ACC112 (cell line): ENCODE data around the gene TMEM39A.

ENCODE experiments used
- H2AFZ ChIP-seq: fragments of 200-600 bp; sonication (generic); one replicate; pipeline ENCODE4 v1.6.0; 2017; ENCODE audit warnings: antibody characterized with exemption, low read length; ENCODE audit not compliant: unreplicated experiment
- H3K27ac ChIP-seq: fragments of 200-600 bp; sonication (generic); 2 replicates; pipeline ENCODE4 v1.5.1; 2014; ENCODE audit warnings: low read depth, mild to moderate bottlenecking, antibody characterized with exemption, low read length, moderate library complexity
- H3K27me3 ChIP-seq: fragments of 200-600 bp; sonication (generic); 2 replicates; pipeline ENCODE4 v1.6.1; 2014; ENCODE audit warnings: mild to moderate bottlenecking, antibody characterized with exemption, low read length, moderate library complexity, mixed read lengths; ENCODE audit not compliant: insufficient read depth
- H3K36me3 ChIP-seq: fragments of 200-600 bp; sonication (generic); 2 replicates; pipeline ENCODE4 v1.6.1; 2016; ENCODE audit warnings: mild to moderate bottlenecking, antibody characterized with exemption, low read length, moderate library complexity, mixed read lengths; ENCODE audit not compliant: insufficient read depth
- H3K4me1 ChIP-seq: fragments of 200-600 bp; sonication (generic); one replicate; pipeline ENCODE4 v1.6.1; 2016; ENCODE audit warnings: low read length, mixed read lengths; ENCODE audit not compliant: insufficient read depth, unreplicated experiment, control insufficient read depth
- H3K4me3 ChIP-seq: fragments of 200-600 bp; sonication (generic); 2 replicates; pipeline ENCODE4 v1.5.1; 2014; ENCODE audit warnings: mild to moderate bottlenecking, low read depth, low read length
- H3K79me2 ChIP-seq: fragments of 200-600 bp; sonication (generic); one replicate; pipeline ENCODE4 v1.6.0; 2016; ENCODE audit warnings: low read length; ENCODE audit not compliant: control insufficient read depth, unreplicated experiment, insufficient read depth

The TMEM39A gene

DNA sequence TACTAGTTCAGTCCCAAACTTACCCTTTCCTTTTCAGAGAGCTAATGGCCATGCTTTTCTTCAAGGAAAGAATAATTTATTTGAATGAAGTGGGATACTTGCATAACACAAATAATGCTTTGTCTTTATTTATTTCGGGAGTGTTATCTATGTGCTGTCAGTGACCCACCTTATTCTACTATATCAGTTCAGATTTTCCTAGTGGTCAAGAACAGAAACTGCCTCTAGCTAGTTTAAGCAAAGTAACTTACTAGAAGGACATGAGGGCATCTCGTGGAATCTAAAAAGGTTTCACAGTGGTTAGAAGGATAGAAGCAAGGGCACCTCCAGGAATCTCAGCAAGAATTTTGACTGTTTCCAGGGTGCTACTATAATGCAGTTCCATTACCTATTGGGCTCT, 31.2 kb upstream of the TMEM39A start:
- H3K27me3 ChIP-seq: no peaks in the 10 kb centered on the region
- H3K79me2 ChIP-seq: peaks cover 18% of the 10 kb centered on the region
- no peak overlapping the region for H3K4me3 ChIP-seq
- H3K4me1 ChIP-seq: peaks cover 10% of the 10 kb centered on the region
- H3K27ac ChIP-seq: no peak overlapping the region
- H2AFZ ChIP-seq: no peak overlapping the region
- H3K36me3 ChIP-seq: peaks cover 5% of the 10 kb centered on the region; the same call in 1 of the 2 replicates

GRCh38 chr3:119492810-119493209, 29.4 kb upstream of the TMEM39A start:
- Histone ChIP-seq H3K79me2 (peaks cover 8% of the 10 kb centered on the region), H3K27ac (no peak overlapping the region), H3K4me1 (peaks cover 8% of the 10 kb centered on the region), H3K4me3 (no peak overlapping the region), H2AFZ (no peak overlapping the region), H3K36me3 (peaks cover 5% of the 10 kb centered on the region; the same call in 1 of the 2 replicates), H3K27me3 (no peaks in the 10 kb centered on the region)

DNA sequence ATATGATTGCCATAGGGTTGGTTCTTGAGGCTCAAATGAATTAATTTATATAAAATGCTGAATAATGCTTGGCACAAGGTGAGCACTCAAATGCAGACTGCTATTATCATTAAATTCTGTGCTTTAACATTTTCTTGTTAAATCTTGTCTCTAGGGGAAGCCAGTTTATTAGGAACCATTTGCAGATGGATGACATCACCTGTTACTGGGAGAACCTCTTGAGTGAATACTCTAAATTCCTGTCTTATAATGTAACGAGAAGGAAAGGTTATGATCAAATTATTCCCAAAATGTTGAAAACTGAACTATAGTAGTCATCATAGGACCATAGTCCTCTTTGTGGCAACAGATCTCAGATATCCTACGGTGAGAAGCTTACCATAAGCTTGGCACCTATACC, 28.7 kb upstream of the TMEM39A start:
- Histone ChIP-seq H3K4me3 (no peak overlapping the region), H3K27ac (no peak overlapping the region), H3K4me1 (peaks cover 3% of the 10 kb centered on the region), H3K36me3 (peaks cover 5% of the 10 kb centered on the region; the same call in 1 of the 2 replicates), H2AFZ (no peak overlapping the region), H3K79me2 (peaks cover 2% of the 10 kb centered on the region), H3K27me3 (no peaks in the 10 kb centered on the region)

DNA sequence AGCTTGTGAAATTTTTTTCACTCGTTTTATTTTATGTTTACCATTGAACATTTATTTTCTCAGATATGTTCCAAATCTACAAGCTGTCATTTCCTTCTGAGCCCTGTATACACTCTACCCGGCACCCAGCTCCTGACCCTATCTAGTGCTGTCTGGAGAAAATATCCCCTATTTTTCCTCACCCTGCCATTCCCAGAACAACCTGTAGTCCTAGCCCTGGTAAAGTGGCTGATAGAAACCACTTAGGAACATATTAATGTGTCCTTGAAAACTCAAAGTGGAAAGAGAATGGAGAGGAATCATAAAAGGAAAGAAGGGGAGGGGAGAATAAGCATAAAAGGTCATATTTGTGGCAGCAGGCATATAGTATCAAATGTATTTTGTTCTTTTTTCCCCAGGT, 26.7 kb upstream of the TMEM39A start:
- no peak overlapping the region for H3K27ac ChIP-seq
- no peak overlapping the region for H3K4me3 ChIP-seq
- no peaks in the 10 kb centered on the region for H3K4me1 ChIP-seq
- no peaks in the 10 kb centered on the region for H3K27me3 ChIP-seq
- H3K36me3 ChIP-seq: peaks cover 14% of the 10 kb centered on the region; the same call in 1 of the 2 replicates
- no peaks in the 10 kb centered on the region for H3K79me2 ChIP-seq
- H2AFZ ChIP-seq: no peak overlapping the region

GRCh38 chr3:119485563-119485962, 22.1 kb upstream of the TMEM39A start:
- H3K27me3 ChIP-seq: no peaks in the 10 kb centered on the region
- peaks cover 9% of the 10 kb centered on the region for H3K36me3 ChIP-seq
- no peak overlapping the region for H3K27ac ChIP-seq

DNA sequence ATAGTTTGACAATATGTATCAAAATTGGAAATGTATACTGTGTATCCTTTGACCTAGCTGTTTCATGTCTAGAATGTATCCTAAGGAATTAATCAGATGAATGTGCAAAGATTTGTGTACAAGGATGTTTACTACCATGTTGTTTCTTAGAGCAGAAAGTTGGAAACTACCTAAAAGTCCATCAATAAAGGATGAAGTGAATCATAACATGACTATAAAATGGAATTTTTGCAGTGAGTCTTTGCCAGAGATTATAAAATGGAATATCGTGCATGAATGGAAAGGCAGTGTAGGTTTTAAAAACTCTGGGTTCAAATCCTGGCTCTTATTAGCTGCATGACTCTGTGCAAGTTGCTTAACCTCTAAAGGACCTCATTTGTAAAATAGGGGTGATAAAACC, 19.7 kb upstream of the TMEM39A start:
- Histone ChIP-seq H2AFZ (no peak overlapping the region), H3K27ac (no peak overlapping the region), H3K4me1 (no peaks in the 10 kb centered on the region)

More at GRCh38 chr3:119485563-119485962, 22.1 kb upstream of the TMEM39A start:
- Histone ChIP-seq H3K79me2 (no peaks in the 10 kb centered on the region), H3K4me3 (no peak overlapping the region), H2AFZ (no peak overlapping the region), H3K4me1 (no peaks in the 10 kb centered on the region)

GRCh38 chr3:119481079-119481478, 17.7 kb upstream of the TMEM39A start:
- Histone ChIP-seq H3K27me3 (no peaks in the 10 kb centered on the region), H3K4me1 (no peaks in the 10 kb centered on the region), H2AFZ (no peak overlapping the region), H3K79me2 (no peaks in the 10 kb centered on the region), H3K27ac (no peak overlapping the region), H3K36me3 (peaks cover 9% of the 10 kb centered on the region), H3K4me3 (no peak overlapping the region)

More for the DNA sequence above, 19.7 kb upstream of the TMEM39A start:
- peaks cover 15% of the 10 kb centered on the region for H3K36me3 ChIP-seq
- no peaks in the 10 kb centered on the region for H3K27me3 ChIP-seq
- no peak overlapping the region for H3K4me3 ChIP-seq
- no peaks in the 10 kb centered on the region for H3K79me2 ChIP-seq

- Histone ChIP-seq H3K27ac (no peak overlapping the region), H2AFZ (no peak overlapping the region), H3K36me3 (peaks cover 3% of the 10 kb centered on the region; the same call in 1 of the 2 replicates), H3K79me2 (peaks cover 5% of the 10 kb centered on the region), H3K4me1 (peaks cover 11% of the 10 kb centered on the region), H3K27me3 (no peaks in the 10 kb centered on the region), H3K4me3 (no peak overlapping the region)
These were observed 7.5 kb upstream of the TMEM39A start for GRCh38 chr3:119470866-119471265.

DNA sequence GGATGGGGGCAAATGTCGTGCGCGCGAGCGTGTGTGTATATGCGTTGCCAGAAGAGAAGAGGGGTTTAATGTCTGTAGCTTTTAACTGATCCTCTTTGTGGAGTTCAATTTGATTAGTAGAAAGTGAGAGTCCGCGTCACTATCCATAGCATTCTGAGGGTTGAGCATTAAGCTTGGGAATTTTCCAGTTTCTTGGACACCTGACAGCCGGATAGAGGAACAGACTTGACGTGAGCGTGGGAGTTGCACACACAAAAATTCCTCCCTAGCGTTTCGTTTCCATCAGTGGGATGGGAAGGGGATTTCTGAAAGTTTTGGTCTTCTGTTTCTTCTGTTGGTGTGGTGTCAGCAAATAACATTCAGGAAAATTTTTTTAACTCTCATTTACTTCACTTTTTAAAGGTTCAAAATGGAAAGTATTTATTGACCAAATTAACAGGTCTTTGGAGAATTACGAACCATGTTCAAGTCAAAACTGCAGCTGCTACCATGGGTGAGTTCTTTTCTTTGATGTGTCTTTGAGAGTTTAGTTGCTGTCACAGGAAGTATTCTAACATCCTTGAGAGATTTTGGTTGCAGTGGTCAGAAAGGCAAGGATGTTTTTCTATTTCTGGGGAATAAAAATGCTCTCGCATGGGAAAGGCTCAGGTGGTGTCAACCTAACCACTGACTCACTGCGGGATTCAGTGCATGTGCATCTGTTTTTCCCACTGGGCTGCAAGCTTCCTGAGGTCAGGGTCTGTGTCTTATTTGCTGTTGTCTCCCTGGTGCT, 6.2 kb upstream of the TMEM39A start:
- peak overlapping the region; percentile 83 for H3K4me3 ChIP-seq
- H3K4me1 ChIP-seq: peaks cover 11% of the 10 kb centered on the region
- H3K27ac ChIP-seq: no peak overlapping the region
- H3K36me3 ChIP-seq: no peaks in the 10 kb centered on the region
- peaks cover 5% of the 10 kb centered on the region for H3K79me2 ChIP-seq
- H2AFZ ChIP-seq: peak overlapping the region; percentile 92
- no peaks in the 10 kb centered on the region for H3K27me3 ChIP-seq

GRCh38 chr3:119468041-119468440, 4.6 kb upstream of the TMEM39A start:
- Histone ChIP-seq H3K4me1 (peaks cover 11% of the 10 kb centered on the region), H2AFZ (peak overlapping the region; percentile 94), H3K79me2 (peaks cover 13% of the 10 kb centered on the region), H3K27ac (no peak overlapping the region), H3K36me3 (no peaks in the 10 kb centered on the region), H3K4me3 (peak overlapping the region; percentile 83), H3K27me3 (no peaks in the 10 kb centered on the region)

DNA sequence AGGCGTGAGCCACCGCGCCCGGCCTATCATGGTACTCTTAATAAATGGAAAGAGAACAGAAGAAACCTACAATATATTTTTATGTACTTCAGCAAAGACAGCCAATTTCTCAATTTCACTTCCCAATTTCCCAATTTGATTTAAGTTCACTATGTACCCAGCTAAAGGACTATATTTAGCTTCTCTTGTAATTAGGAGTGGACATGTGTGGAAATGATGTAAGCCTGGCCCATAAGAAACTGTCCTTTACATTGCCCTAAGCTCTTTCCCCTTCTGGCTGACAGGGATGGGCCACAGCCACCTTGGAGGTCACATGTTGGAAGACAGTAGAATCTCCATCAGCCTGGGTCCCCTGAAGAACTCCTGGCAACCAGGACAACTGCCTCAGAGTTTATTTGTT, 6.2 kb downstream of the TMEM39A start:
- Histone ChIP-seq H3K27ac (no peak overlapping the region), H3K4me3 (no peak overlapping the region), H2AFZ (no peak overlapping the region), H3K27me3 (no peaks in the 10 kb centered on the region), H3K36me3 (peaks cover 69% of the 10 kb centered on the region), H3K4me1 (peaks cover 13% of the 10 kb centered on the region), H3K79me2 (peaks cover 56% of the 10 kb centered on the region)
